ENCODE data around the gene SPN.

The SPN gene

DNA sequence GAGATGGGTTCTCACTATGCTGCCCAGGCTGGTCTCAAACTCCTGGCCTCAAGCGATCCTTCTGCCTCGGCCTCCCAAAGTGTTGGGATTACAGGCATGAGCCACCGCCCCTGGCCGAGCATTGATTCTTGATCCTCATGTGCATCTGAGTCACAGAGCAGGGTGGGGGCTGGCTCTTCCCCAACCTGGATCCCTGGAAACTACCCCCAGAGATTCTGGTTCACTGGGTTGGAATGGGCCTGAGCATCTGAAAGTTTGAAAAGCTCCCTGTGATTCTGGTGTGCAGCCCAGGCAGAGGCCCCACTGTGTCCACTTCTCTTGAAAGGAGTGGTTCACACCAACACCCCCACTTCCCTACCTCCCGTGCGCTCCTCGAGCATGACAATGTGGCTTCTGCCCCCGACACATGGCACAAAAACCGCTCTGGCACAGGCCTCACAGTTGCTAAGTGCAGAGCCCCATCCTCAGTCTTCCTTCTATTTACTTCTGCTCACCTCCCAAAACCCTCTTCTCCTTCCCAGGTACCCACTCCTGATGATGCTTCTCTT is 20.6 kb downstream of the SPN start:
- TF ChIP-seq, protein P1, sequence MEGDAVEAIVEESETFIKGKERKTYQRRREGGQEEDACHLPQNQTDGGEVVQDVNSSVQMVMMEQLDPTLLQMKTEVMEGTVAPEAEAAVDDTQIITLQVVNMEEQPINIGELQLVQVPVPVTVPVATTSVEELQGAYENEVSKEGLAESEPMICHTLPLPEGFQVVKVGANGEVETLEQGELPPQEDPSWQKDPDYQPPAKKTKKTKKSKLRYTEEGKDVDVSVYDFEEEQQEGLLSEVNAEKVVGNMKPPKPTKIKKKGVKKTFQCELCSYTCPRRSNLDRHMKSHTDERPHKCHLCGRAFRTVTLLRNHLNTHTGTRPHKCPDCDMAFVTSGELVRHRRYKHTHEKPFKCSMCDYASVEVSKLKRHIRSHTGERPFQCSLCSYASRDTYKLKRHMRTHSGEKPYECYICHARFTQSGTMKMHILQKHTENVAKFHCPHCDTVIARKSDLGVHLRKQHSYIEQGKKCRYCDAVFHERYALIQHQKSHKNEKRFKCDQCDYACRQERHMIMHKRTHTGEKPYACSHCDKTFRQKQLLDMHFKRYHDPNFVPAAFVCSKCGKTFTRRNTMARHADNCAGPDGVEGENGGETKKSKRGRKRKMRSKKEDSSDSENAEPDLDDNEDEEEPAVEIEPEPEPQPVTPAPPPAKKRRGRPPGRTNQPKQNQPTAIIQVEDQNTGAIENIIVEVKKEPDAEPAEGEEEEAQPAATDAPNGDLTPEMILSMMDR (IDR thresholded peaks at IDR 0.05; ENCODE audit: low read length) = no peak
- no peak for TF ChIP-seq EZH2 (optimal IDR thresholded peaks at IDR 0.05; ENCODE audit: low read depth, low read length)
- Histone ChIP-seq H3F3A (ENCODE audit: insufficient read depth, low read length) (no peaks in the 10 kb centered on the region), H3K79me2 (ENCODE audit: low read length) (no peaks in the 10 kb centered on the region), H3K4me3 (ENCODE audit: low read length) (no peak overlapping the region), H3K27ac (ENCODE audit: low read length) (no peak overlapping the region), H3K27me3 (replicated peaks; ENCODE audit: insufficient read depth, low read length) (no peaks in the 10 kb centered on the region), H3K9me2 (replicated peaks; ENCODE audit: insufficient read depth, low read length) (no peaks in the 10 kb centered on the region), H3K36me3 (replicated peaks; ENCODE audit: insufficient read depth, low read length) (no peaks in the 10 kb centered on the region), H2AFZ (ENCODE audit: low read length) (no peak overlapping the region), H3K9ac (ENCODE audit: low read length) (no peak overlapping the region), H4K20me1 (ENCODE audit: insufficient read depth, low read length) (no peaks in the 10 kb centered on the region), H3K4me1 (ENCODE audit: low read length) (no peaks in the 10 kb centered on the region), H3K4me2 (ENCODE audit: low read depth, low read length) (no peak overlapping the region), H3K9me3 (replicated peaks; ENCODE audit: insufficient read depth, low read length) (no peaks in the 10 kb centered on the region)
- no peak for DNase-seq

DNA sequence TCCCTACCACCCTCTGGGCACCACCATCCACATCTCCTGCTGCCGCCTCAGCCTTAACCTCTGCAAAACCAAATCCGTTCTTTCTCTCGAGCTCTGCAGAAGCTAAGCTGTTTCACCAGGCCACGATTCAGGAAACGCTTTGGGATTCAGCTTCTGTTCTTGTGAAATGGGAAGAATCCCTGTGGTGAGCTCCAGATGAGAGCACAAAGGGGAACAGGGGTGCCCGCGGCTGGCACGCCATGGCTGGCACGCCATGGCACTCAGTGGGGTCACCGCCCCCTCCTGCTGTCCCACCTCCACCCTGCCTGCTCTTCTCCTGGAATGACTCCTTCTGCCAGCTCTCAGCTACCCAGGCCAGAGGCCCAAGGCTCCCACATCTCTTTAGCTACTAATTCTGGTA is 21.6 kb downstream of the SPN start:
- no peak for TF ChIP-seq EZH2 (optimal IDR thresholded peaks at IDR 0.05; ENCODE audit: low read depth, low read length)
- no peak for TF ChIP-seq EZH2phosphoT487 (IDR thresholded peaks at IDR 0.05; ENCODE audit: low read length)
- TF ChIP-seq, protein P1 (IDR thresholded peaks at IDR 0.05; ENCODE audit: low read length) = no peak
- Histone ChIP-seq H4K20me1 (ENCODE audit: insufficient read depth, low read length) (no peaks in the 10 kb centered on the region), H3K36me3 (replicated peaks; ENCODE audit: insufficient read depth, low read length) (no peaks in the 10 kb centered on the region), H3K4me3 (ENCODE audit: low read length) (no peak overlapping the region), H3K27ac (ENCODE audit: low read length) (no peak overlapping the region), H3K27me3 (replicated peaks; ENCODE audit: insufficient read depth, low read length) (no peaks in the 10 kb centered on the region), H2AFZ (ENCODE audit: low read length) (no peak overlapping the region), H3K79me2 (ENCODE audit: low read length) (no peaks in the 10 kb centered on the region), H3K9me2 (replicated peaks; ENCODE audit: insufficient read depth, low read length) (no peaks in the 10 kb centered on the region), H3K9ac (ENCODE audit: low read length) (no peak overlapping the region), H3K4me2 (ENCODE audit: low read depth, low read length) (no peak overlapping the region), H3F3A (ENCODE audit: insufficient read depth, low read length) (no peaks in the 10 kb centered on the region), H3K4me1 (ENCODE audit: low read length) (peaks cover 3% of the 10 kb centered on the region; the same call in 1 of the 2 replicates), H3K9me3 (replicated peaks; ENCODE audit: insufficient read depth, low read length) (no peaks in the 10 kb centered on the region)
- no peak for DNase-seq

DNA sequence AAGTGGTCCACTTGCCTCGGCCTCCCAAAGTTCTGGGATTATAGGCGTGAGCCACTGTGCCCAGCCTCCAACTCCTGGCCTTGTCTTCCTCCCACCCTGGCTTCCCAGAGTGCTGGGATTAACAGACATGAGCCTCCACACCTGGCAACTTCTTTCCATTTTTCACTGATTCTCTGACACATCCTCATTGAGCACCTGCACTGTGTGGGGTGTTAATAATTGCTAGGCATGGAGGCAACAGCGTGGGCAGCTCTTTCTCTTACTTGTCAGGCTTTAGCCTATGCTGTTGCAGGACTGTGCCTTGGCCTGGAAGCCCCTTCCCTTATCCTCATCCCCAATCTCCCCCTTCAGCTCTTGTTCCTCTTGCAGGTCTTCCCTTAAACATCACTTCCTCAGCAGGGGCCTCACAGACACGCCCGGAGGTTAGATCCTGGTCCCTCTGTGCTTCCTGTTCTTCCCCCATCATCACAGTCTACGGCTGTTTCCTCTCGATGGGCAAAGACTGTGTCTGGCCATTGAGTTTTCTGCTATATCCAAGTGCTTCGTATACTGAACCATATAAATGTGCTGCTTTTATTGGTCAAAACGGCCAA is 23.8 kb downstream of the SPN start:
- H3K27ac ChIP-seq (ENCODE audit: low read length) = no peak overlapping the region
- H3F3A ChIP-seq (ENCODE audit: insufficient read depth, low read length) = no peaks in the 10 kb centered on the region
- H3K27me3 ChIP-seq (replicated peaks; ENCODE audit: insufficient read depth, low read length) = no peaks in the 10 kb centered on the region
- no peak overlapping the region for H3K4me3 ChIP-seq (ENCODE audit: low read length)
- no peaks in the 10 kb centered on the region for H3K79me2 ChIP-seq (ENCODE audit: low read length)
- TF ChIP-seq EZH2 (optimal IDR thresholded peaks at IDR 0.05; ENCODE audit: low read depth, low read length) (no peak), EZH2phosphoT487 (IDR thresholded peaks at IDR 0.05; ENCODE audit: low read length) (no peak)
- TF ChIP-seq, protein P1 (IDR thresholded peaks at IDR 0.05; ENCODE audit: low read length) = no peak
- no peak overlapping the region for H2AFZ ChIP-seq (ENCODE audit: low read length)
- H3K4me2 ChIP-seq (ENCODE audit: low read depth, low read length) = no peak overlapping the region
- DNase-seq = no peak
- H3K4me1 ChIP-seq (ENCODE audit: low read length) = peaks cover 7% of the 10 kb centered on the region; the same call in 1 of the 2 replicates
- no peaks in the 10 kb centered on the region for H4K20me1 ChIP-seq (ENCODE audit: insufficient read depth, low read length)
- H3K36me3 ChIP-seq (replicated peaks; ENCODE audit: insufficient read depth, low read length) = no peaks in the 10 kb centered on the region
- no peaks in the 10 kb centered on the region for H3K9me2 ChIP-seq (replicated peaks; ENCODE audit: insufficient read depth, low read length)
- no peak overlapping the region for H3K9ac ChIP-seq (ENCODE audit: low read length)
- no peaks in the 10 kb centered on the region for H3K9me3 ChIP-seq (replicated peaks; ENCODE audit: insufficient read depth, low read length)
